K562 (cell line): ENCODE results near the gene GLIS1. TPM values are rescaled to one million over a fixed set of nuclear protein-coding genes. Genes with fewer than 3 reads are reported as not detected.

ENCODE experiments used
- ESRRA ChIP-seq: fragments of 450-650 bp; IDR thresholded peaks from 2 replicates; pipeline ENCODE4 v1.6.1; 2014; ENCODE audit warnings: low read depth, mild to moderate bottlenecking, moderate library complexity, borderline replicate concordance
- NFIC ChIP-seq: fragments of 450-650 bp; IDR thresholded peaks from 2 replicates; pipeline ENCODE4 v1.6.1; 2017; ENCODE audit warnings: mild to moderate bottlenecking, inconsistent platforms
- polyA plus RNA-seq, 8 experiments: library from polyadenylated mRNA; depleted of rRNA in 4 of 8; stranded (reverse) in 5 of 8; unstranded in 3 of 8; fragments of >200 nt; fragmentation: Nextera tagmentation in 2 of 8; fragmentation: Illumina TruSeq in 1 of 8; extraction: Ambion mirVana in 2 of 8; extraction: Trizol in 1 of 8; gene quantifications; 2 replicates each; pipeline versions ENCODE4 v1.2.1 to v1.2.3, GENCODE V29; 2011 to 2014; ENCODE audit warnings: inconsistent platforms in 1 of 8, missing spikeins in 1 of 8
- total RNA-seq, 7 experiments: library from RNA; depleted of rRNA in 6 of 7; stranded (reverse); fragments of >200 nt in 6 of 7; fragmentation: Illumina TruSeq in 2 of 7; extraction: Trizol in 2 of 7; gene quantifications; 2 replicates each; pipeline versions ENCODE4 v1.2.1 to v1.2.3, GENCODE V29; 2011 to 2021; ENCODE audit warnings: low replicate concordance in 1 of 7
- TF ChIP-seq, protein P1 (sequence below): fragments of 200-600 bp; sonication (generic); IDR thresholded peaks from one replicate; pipeline ENCODE4 v1.6.1; 2012; ENCODE audit warnings: mild to moderate bottlenecking, low read depth, low read length, inconsistent platforms
- TF ChIP-seq, protein P2 (sequence below): fragments of 250-450 bp; sonication (Bioruptor Pico); IDR thresholded peaks from 2 replicates; pipeline ENCODE4 v1.9.0; 2021; ENCODE audit warnings: mild to moderate bottlenecking, inconsistent platforms

The GLIS1 gene
- total and polyA plus RNA-seq, 9 of the 15 experiments (the other 6 are each of a cell fraction or from before 2014, with no cell fraction given), result not detected

GRCh38 chr1:53739109-53739681 is at the start of gene GLIS1 (continued):
- TF ChIP-seq, protein P1, sequence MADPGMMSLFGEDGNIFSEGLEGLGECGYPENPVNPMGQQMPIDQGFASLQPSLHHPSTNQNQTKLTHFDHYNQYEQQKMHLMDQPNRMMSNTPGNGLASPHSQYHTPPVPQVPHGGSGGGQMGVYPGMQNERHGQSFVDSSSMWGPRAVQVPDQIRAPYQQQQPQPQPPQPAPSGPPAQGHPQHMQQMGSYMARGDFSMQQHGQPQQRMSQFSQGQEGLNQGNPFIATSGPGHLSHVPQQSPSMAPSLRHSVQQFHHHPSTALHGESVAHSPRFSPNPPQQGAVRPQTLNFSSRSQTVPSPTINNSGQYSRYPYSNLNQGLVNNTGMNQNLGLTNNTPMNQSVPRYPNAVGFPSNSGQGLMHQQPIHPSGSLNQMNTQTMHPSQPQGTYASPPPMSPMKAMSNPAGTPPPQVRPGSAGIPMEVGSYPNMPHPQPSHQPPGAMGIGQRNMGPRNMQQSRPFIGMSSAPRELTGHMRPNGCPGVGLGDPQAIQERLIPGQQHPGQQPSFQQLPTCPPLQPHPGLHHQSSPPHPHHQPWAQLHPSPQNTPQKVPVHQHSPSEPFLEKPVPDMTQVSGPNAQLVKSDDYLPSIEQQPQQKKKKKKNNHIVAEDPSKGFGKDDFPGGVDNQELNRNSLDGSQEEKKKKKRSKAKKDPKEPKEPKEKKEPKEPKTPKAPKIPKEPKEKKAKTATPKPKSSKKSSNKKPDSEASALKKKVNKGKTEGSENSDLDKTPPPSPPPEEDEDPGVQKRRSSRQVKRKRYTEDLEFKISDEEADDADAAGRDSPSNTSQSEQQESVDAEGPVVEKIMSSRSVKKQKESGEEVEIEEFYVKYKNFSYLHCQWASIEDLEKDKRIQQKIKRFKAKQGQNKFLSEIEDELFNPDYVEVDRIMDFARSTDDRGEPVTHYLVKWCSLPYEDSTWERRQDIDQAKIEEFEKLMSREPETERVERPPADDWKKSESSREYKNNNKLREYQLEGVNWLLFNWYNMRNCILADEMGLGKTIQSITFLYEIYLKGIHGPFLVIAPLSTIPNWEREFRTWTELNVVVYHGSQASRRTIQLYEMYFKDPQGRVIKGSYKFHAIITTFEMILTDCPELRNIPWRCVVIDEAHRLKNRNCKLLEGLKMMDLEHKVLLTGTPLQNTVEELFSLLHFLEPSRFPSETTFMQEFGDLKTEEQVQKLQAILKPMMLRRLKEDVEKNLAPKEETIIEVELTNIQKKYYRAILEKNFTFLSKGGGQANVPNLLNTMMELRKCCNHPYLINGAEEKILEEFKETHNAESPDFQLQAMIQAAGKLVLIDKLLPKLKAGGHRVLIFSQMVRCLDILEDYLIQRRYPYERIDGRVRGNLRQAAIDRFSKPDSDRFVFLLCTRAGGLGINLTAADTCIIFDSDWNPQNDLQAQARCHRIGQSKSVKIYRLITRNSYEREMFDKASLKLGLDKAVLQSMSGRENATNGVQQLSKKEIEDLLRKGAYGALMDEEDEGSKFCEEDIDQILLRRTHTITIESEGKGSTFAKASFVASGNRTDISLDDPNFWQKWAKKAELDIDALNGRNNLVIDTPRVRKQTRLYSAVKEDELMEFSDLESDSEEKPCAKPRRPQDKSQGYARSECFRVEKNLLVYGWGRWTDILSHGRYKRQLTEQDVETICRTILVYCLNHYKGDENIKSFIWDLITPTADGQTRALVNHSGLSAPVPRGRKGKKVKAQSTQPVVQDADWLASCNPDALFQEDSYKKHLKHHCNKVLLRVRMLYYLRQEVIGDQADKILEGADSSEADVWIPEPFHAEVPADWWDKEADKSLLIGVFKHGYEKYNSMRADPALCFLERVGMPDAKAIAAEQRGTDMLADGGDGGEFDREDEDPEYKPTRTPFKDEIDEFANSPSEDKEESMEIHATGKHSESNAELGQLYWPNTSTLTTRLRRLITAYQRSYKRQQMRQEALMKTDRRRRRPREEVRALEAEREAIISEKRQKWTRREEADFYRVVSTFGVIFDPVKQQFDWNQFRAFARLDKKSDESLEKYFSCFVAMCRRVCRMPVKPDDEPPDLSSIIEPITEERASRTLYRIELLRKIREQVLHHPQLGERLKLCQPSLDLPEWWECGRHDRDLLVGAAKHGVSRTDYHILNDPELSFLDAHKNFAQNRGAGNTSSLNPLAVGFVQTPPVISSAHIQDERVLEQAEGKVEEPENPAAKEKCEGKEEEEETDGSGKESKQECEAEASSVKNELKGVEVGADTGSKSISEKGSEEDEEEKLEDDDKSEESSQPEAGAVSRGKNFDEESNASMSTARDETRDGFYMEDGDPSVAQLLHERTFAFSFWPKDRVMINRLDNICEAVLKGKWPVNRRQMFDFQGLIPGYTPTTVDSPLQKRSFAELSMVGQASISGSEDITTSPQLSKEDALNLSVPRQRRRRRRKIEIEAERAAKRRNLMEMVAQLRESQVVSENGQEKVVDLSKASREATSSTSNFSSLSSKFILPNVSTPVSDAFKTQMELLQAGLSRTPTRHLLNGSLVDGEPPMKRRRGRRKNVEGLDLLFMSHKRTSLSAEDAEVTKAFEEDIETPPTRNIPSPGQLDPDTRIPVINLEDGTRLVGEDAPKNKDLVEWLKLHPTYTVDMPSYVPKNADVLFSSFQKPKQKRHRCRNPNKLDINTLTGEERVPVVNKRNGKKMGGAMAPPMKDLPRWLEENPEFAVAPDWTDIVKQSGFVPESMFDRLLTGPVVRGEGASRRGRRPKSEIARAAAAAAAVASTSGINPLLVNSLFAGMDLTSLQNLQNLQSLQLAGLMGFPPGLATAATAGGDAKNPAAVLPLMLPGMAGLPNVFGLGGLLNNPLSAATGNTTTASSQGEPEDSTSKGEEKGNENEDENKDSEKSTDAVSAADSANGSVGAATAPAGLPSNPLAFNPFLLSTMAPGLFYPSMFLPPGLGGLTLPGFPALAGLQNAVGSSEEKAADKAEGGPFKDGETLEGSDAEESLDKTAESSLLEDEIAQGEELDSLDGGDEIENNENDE, result no peak
- TF ChIP-seq, protein P2, sequence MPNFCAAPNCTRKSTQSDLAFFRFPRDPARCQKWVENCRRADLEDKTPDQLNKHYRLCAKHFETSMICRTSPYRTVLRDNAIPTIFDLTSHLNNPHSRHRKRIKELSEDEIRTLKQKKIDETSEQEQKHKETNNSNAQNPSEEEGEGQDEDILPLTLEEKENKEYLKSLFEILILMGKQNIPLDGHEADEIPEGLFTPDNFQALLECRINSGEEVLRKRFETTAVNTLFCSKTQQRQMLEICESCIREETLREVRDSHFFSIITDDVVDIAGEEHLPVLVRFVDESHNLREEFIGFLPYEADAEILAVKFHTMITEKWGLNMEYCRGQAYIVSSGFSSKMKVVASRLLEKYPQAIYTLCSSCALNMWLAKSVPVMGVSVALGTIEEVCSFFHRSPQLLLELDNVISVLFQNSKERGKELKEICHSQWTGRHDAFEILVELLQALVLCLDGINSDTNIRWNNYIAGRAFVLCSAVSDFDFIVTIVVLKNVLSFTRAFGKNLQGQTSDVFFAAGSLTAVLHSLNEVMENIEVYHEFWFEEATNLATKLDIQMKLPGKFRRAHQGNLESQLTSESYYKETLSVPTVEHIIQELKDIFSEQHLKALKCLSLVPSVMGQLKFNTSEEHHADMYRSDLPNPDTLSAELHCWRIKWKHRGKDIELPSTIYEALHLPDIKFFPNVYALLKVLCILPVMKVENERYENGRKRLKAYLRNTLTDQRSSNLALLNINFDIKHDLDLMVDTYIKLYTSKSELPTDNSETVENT, result no peak
- TF ChIP-seq ESRRA, result no peak
- peak; percentile 45; the same call in 1 of the 2 replicates for TF ChIP-seq NFIC
